ENCODE measurements around the gene TBRG1. TPM values are rescaled to one million over a fixed set of nuclear protein-coding genes. Genes with fewer than 3 reads are reported as not detected.

Gene TBRG1
- total RNA-seq, 4 donors from 2014 or later: 15.4 to 31.2 (median 19.8) TPM

DNA sequence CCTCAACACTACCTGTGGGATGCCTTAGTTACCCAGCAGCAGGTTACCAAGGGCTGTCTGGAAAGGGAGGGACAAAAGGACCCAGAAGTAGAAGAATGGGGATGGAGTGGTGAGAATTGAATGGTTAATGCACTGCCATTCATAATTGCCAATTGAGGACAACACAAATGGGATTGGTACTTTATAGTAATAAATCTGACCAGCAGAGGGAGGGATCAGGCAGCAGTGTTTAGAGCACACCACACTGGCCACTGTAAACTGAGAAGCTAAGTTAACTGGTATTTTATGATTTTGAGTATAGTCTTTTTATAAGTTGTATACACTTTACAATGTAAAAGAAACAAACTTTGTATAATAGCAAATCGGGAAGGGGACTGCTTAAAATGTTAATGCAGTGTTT, 10.7 kb downstream of the TBRG1 start:
- Histone ChIP-seq H3K36me3 (peaks cover 16 to 100% (median 27%) of the 10 kb centered on the region in 3 donors), H3K4me1 (no peaks in the 10 kb centered on the region), H3K27ac (no peak overlapping the region), H3K9me3 (no peaks in the 10 kb centered on the region), H3K27me3 (no peaks in the 10 kb centered on the region), H3K4me3 (no peak overlapping the region)
- WGBS, 2 donors: 86% methylated on average over 1 of the region's 1 CpG
- intact Hi-C loops (cut with DNase I): no loop called here
- DNase-seq: no peak
- TF ChIP-seq, protein P1, sequence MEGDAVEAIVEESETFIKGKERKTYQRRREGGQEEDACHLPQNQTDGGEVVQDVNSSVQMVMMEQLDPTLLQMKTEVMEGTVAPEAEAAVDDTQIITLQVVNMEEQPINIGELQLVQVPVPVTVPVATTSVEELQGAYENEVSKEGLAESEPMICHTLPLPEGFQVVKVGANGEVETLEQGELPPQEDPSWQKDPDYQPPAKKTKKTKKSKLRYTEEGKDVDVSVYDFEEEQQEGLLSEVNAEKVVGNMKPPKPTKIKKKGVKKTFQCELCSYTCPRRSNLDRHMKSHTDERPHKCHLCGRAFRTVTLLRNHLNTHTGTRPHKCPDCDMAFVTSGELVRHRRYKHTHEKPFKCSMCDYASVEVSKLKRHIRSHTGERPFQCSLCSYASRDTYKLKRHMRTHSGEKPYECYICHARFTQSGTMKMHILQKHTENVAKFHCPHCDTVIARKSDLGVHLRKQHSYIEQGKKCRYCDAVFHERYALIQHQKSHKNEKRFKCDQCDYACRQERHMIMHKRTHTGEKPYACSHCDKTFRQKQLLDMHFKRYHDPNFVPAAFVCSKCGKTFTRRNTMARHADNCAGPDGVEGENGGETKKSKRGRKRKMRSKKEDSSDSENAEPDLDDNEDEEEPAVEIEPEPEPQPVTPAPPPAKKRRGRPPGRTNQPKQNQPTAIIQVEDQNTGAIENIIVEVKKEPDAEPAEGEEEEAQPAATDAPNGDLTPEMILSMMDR (IDR thresholded peaks at IDR 0.05): peak in 2 of 6 experiments; percentile 7 to 30
- no peak for TF ChIP-seq POLR2A (IDR thresholded peaks at IDR 0.05)

DNA sequence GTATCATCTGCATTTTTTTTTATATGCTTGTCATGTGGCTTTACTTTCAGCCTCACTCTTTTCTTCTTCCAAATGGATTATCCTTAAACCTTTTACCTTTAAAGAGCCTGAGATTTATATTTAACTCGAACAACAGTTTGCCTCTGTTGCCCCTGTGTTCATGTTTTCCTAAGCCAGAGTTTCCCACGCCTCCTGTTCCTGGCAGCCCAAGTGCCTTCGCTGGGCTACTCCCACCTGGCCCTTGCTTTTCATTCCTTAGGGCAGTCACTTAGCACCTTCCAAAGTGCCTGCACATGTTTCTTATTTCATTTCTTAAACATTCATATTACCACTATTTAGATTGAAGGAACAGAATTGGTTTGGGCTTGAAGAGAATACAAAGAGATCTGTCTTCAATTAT, 13.3 kb downstream of the TBRG1 start:
- no peaks in the 10 kb centered on the region for H3K9me3 ChIP-seq
- H3K27ac ChIP-seq: no peak overlapping the region
- no peak for DNase-seq
- H3K36me3 ChIP-seq: peaks cover 16 to 93% (median 18%) of the 10 kb centered on the region in 3 donors
- H3K27me3 ChIP-seq: no peaks in the 10 kb centered on the region
- intact Hi-C loops (cut with DNase I): no loop called here
- H3K4me3 ChIP-seq: no peak overlapping the region
- TF ChIP-seq, protein P1 (IDR thresholded peaks at IDR 0.05): no peak
- no peak for TF ChIP-seq POLR2A (IDR thresholded peaks at IDR 0.05)
- H3K4me1 ChIP-seq: no peaks in the 10 kb centered on the region
- 86% methylated on average over 3 of the region's 3 CpGs for WGBS, 2 donors

DNA sequence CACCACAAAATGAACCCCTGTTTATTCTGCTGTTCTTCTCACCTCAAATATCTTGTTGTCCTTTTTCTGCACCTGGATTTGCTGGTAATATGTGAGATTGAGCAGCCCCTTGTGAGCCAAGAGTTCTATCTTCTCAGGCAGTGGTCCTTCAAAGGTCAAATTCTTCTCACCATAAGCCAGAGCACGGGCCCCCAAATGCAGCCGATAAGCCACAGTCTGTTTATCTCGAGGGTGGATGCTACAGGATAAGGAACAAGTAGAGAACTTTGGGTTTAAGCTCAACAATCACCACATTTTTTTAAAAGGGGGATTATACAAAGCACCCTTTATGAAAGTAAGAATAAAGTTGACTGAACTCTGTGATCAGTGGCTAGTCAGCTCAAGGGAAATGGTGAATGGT, 15.8 kb downstream of the TBRG1 start:
- intact Hi-C loops (cut with DNase I): no loop called here
- WGBS, 2 donors: 94 to 100% methylated on average over 2 to 3 of the region's 3 CpGs
- Histone ChIP-seq H3K4me3 (no peak overlapping the region), H3K27ac (no peak overlapping the region), H3K36me3 (peaks cover 0 to 77% (median 7%) of the 10 kb centered on the region in 3 donors), H3K27me3 (no peaks in the 10 kb centered on the region), H3K4me1 (no peaks in the 10 kb centered on the region), H3K9me3 (no peaks in the 10 kb centered on the region)
- no peak for DNase-seq
- TF ChIP-seq POLR2A (IDR thresholded peaks at IDR 0.05): no peak
- TF ChIP-seq, protein P1 (IDR thresholded peaks at IDR 0.05): no peak

DNA sequence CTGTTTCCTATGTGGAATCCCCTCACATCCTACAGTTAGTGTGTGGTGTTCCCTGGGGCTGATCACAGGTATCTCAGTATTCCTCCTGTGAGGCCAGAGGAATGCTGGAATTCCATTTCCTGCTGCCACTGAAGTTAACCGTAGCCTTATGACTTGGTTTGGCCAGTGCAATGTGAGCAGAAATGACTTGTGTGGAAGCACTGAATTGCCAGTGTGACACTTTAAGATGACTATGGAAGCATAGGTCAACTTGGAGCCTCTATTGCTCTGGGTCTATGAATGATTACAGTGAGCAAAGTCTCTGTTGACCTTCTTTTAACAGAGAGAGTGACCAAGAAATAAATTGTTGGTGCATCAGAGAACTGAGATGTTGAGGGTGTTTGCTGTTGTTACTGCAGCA, 16.5 kb downstream of the TBRG1 start:
- no peaks in the 10 kb centered on the region for H3K9me3 ChIP-seq
- peaks cover 0 to under 1% (median 0%) of the 10 kb centered on the region in 3 donors for H3K4me1 ChIP-seq
- H3K27ac ChIP-seq: no peak overlapping the region
- no peaks in the 10 kb centered on the region for H3K27me3 ChIP-seq
- H3K4me3 ChIP-seq: no peak overlapping the region
- DNase-seq: no peak
- 56% methylated on average over 1 of the region's 1 CpG; no CpG with 5 or more reads in 1 of the 2 donors for WGBS, 2 donors
- H3K36me3 ChIP-seq: peaks cover 0 to 70% (median 7%) of the 10 kb centered on the region in 3 donors
- intact Hi-C loops (cut with DNase I): no loop called here
- TF ChIP-seq, protein P1 (IDR thresholded peaks at IDR 0.05): no peak
- TF ChIP-seq POLR2A (IDR thresholded peaks at IDR 0.05): no peak

DNA sequence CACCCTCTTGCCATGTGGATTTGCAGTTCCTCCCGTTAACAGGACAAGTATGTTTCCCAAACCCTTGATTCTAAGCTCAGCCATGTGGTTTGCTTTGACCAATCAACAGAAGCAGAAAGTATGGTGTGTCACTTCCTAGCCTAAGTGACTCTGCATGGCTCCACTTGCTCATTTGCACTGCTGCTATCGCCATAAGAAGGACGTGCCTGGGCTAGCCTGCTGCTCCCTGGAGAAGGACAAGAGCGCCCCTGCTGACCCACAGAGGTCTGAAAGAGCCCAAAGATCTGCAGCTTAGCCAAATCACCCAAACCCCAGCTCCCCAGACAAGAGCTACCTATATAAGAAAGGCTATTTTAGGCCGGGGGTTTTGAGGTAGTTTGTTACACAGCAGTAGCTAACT, 18.0 kb downstream of the TBRG1 start:
- DNase-seq: no peak
- 84 to 86% methylated on average over 2 to 5 of the region's 5 CpGs for WGBS, 2 donors
- TF ChIP-seq, protein P1 (IDR thresholded peaks at IDR 0.05): no peak
- no peak for TF ChIP-seq POLR2A (IDR thresholded peaks at IDR 0.05)
- Histone ChIP-seq H3K9me3 (no peaks in the 10 kb centered on the region), H3K4me3 (no peak overlapping the region), H3K4me1 (peaks cover 0 to 8% (median 0%) of the 10 kb centered on the region in 3 donors), H3K36me3 (peaks cover 0 to 55% (median 7%) of the 10 kb centered on the region in 3 donors), H3K27ac (no peak overlapping the region), H3K27me3 (no peaks in the 10 kb centered on the region)
- intact Hi-C loops (cut with DNase I): no loop called here
